T-helper 2 cell treated with Interferon-gamma antibody and Interleukin-4, amounts not matched to agents 100 ng/mL and 5 ng/mL, for 36 hours (primary cell): ENCODE results near the gene GAK. TPM values are rescaled to one million over a fixed set of nuclear protein-coding genes. Genes with fewer than 3 reads are reported as not detected.

Experiments used
- intact Hi-C: fragments of 100-400 bp; cut with micrococcal nuclease; formaldehyde crosslinking; loops from one replicate; pipeline ENCODE4 v1.15.1; 2023
- total RNA-seq: library from RNA; stranded (reverse); gene quantifications from 2 replicates; pipeline ENCODE4 v1.2.3, GENCODE V29; 2022

The GAK gene
- total RNA-seq, 1 donor from 2014 or later = 144 TPM

GRCh38 chr4:856225-856901 lies 75.8 kb downstream of the GAK start:
- intact Hi-C loops = no loop called here

- intact Hi-C loops = no loop called here
Observed at GRCh38 chr4:855880-856224, 76.3 kb downstream of the GAK start.

- intact Hi-C loops = no loop called here
Observed at GRCh38 chr4:854356-854755, 77.8 kb downstream of the GAK start.

GRCh38 chr4:853416-853781 lies 78.7 kb downstream of the GAK start:
- intact Hi-C loops = no loop called here

GRCh38 chr4:851701-852430 lies 80.2 kb downstream of the GAK start:
- intact Hi-C loops = no loop called here

- intact Hi-C loops = no loop called here
Observed at GRCh38 chr4:850323-850945, 81.7 kb downstream of the GAK start.

GRCh38 chr4:849478-850175 lies 82.5 kb downstream of the GAK start:
- intact Hi-C loops = no loop called here

GRCh38 chr4:848803-849477 lies 83.2 kb downstream of the GAK start:
- intact Hi-C loops = no loop called here

- intact Hi-C loops = no loop called here
Observed at GRCh38 chr4:848307-848691, 83.8 kb downstream of the GAK start.

- intact Hi-C loops = no loop called here
Observed at GRCh38 chr4:845836-846251, 86.3 kb downstream of the GAK start.

GRCh38 chr4:845233-845835 lies 86.8 kb downstream of the GAK start:
- intact Hi-C loops = no loop called here

GRCh38 chr4:844752-845232 lies 87.3 kb downstream of the GAK start:
- intact Hi-C loops = no loop called here

- intact Hi-C loops = no loop called here
Observed at GRCh38 chr4:839675-840443, 92.3 kb downstream of the GAK start.

- intact Hi-C loops = no loop called here
Observed at GRCh38 chr4:837772-838171, 94.3 kb downstream of the GAK start.

GRCh38 chr4:836750-837301 lies 95.3 kb downstream of the GAK start:
- intact Hi-C loops = no loop called here

- intact Hi-C loops = no loop called here
Observed at GRCh38 chr4:836003-836511, 96.1 kb downstream of the GAK start.

- intact Hi-C loops = no loop called here
Observed at GRCh38 chr4:835148-836002, 96.7 kb downstream of the GAK start.

- intact Hi-C loops = no loop called here
Observed at GRCh38 chr4:834368-835147, 97.6 kb downstream of the GAK start.
